ENCODE results near the gene ZDHHC3.

Gene ZDHHC3

DNA sequence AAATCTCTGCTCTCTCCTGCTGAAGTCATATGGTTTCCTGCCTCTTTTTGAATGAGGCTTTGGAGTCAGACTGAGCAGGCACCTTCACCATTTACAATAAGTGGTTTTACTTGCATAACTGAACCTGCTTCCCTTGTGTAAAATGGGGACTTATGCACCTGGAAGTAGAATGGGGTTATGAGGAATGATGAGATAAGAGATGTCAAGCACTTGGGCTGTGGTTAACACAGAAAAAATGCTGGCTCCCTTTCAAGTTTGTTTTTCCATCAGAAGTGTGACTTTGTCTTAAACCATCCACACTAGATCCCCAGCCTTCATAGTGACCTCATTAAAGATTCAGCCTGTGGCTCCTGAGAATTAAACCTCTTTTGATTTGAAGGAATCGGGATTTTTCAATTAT is 5.2 kb upstream of the ZDHHC3 start:
- DNase-seq (ENCODE audit: extremely low spot score) = no peak
- CTCF ChIA-PET = no interaction called here
- POLR2A ChIA-PET = no interaction called here
- no peak for TF ChIP-seq ZNF384 (IDR thresholded peaks at IDR 0.05)
- no peak for TF ChIP-seq SUZ12 (IDR thresholded peaks at IDR 0.05)
- TF ChIP-seq FOXM1 (IDR thresholded peaks at IDR 0.05; ENCODE audit: borderline replicate concordance) = no peak
- TF ChIP-seq, protein P1, sequence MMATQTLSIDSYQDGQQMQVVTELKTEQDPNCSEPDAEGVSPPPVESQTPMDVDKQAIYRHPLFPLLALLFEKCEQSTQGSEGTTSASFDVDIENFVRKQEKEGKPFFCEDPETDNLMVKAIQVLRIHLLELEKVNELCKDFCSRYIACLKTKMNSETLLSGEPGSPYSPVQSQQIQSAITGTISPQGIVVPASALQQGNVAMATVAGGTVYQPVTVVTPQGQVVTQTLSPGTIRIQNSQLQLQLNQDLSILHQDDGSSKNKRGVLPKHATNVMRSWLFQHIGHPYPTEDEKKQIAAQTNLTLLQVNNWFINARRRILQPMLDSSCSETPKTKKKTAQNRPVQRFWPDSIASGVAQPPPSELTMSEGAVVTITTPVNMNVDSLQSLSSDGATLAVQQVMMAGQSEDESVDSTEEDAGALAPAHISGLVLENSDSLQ (IDR thresholded peaks at IDR 0.05) = no peak
- TF ChIP-seq L3MBTL2 (conservative IDR thresholded peaks at IDR 0.05) = no peak

DNA sequence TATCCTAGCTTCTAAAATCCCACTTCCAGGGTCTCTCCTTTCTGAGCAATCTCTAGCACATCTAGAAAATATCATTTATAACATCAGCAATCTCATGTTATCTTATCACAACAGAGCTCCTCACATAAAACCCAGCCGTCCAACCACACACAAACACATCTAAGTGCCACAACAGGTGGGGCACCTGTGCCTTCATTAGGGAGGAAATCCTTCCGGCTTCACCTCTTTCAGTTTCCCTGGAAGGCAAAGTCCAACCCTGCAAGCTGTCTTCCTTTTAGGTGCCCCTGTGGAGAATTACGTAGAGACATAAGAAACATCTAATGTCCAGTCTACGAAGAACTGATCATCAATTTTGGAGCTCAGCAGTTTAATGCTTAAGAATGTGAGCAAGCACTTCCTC is 1.6 kb downstream of the ZDHHC3 start:
- CTCF ChIA-PET = interaction anchor here (0.6 kb wide), 1 partner anchor 13 kb away, joined by 3 read pairs; no protein-coding TSS in a partner anchor
- POLR2A ChIA-PET = no interaction called here
- no peak for DNase-seq (ENCODE audit: extremely low spot score)
- TF ChIP-seq FOXA1 (IDR thresholded peaks at IDR 0.05) (no peak), HDGF (IDR thresholded peaks at IDR 0.05; ENCODE audit: borderline replicate concordance) (no peak), FOXK2 (IDR thresholded peaks at IDR 0.05) (no peak), SP1 (IDR thresholded peaks at IDR 0.05) (no peak), ELF4 (IDR thresholded peaks at IDR 0.05) (no peak), SUZ12 (IDR thresholded peaks at IDR 0.05) (no peak), L3MBTL2 (conservative IDR thresholded peaks at IDR 0.05) (no peak), LEF1 (IDR thresholded peaks at IDR 0.05; ENCODE audit: borderline replicate concordance) (no peak), NFRKB (IDR thresholded peaks at IDR 0.05) (no peak), ZNF384 (IDR thresholded peaks at IDR 0.05) (no peak), CTBP1 (IDR thresholded peaks at IDR 0.05; ENCODE audit: borderline replicate concordance) (no peak), FOXM1 (IDR thresholded peaks at IDR 0.05; ENCODE audit: borderline replicate concordance) (no peak), TARDBP (IDR thresholded peaks at IDR 0.05) (no peak), BHLHE40 (IDR thresholded peaks at IDR 0.05; ENCODE audit: borderline replicate concordance) (no peak), ARNT (IDR thresholded peaks at IDR 0.05) (no peak)
- TF ChIP-seq, protein P1 (IDR thresholded peaks at IDR 0.05) = no peak

DNA sequence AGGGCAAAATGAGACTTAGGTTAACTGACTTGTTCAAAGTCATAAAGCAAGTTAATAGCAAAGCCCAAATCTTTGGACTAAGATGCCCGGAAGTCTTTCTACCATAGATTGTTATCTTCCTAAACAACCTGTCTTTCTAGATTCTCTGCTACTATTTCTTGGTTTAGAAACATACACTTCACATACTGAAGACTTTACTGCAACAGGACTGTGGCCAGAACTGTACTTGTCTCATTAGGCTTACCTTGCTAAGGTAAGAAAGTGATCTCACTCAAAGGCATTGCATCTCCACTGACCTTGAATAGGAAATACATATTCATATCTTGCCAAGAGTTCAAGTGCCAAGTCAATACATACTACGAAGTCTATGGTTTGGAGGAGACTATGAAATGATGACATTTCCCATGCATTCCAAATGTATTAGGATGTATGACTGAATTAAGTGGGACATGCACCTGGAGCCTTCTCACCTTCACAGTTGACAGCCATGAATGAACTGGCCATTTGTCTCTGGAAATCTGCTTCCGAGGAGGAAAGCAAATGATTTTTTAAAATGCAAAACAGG is 5.0 kb downstream of the ZDHHC3 start:
- DNase-seq (ENCODE audit: extremely low spot score) = no peak
- ChIA-PET CTCF (no interaction called here), POLR2A (no interaction called here)
- no peak for TF ChIP-seq SUZ12 (IDR thresholded peaks at IDR 0.05)
- no peak for TF ChIP-seq SP1 (IDR thresholded peaks at IDR 0.05)
- TF ChIP-seq ZNF384 (IDR thresholded peaks at IDR 0.05) = no peak
- no peak for TF ChIP-seq NFRKB (IDR thresholded peaks at IDR 0.05)
- no peak for TF ChIP-seq LEF1 (IDR thresholded peaks at IDR 0.05; ENCODE audit: borderline replicate concordance)
- TF ChIP-seq CTBP1 (IDR thresholded peaks at IDR 0.05; ENCODE audit: borderline replicate concordance) = no peak
- no peak for TF ChIP-seq ELF4 (IDR thresholded peaks at IDR 0.05)
- no peak for TF ChIP-seq L3MBTL2 (conservative IDR thresholded peaks at IDR 0.05)
- TF ChIP-seq HDGF (IDR thresholded peaks at IDR 0.05; ENCODE audit: borderline replicate concordance) = no peak
- no peak for TF ChIP-seq ARNT (IDR thresholded peaks at IDR 0.05)
- TF ChIP-seq FOXM1 (IDR thresholded peaks at IDR 0.05; ENCODE audit: borderline replicate concordance) = no peak
- no peak for TF ChIP-seq FOXK2 (IDR thresholded peaks at IDR 0.05)
- TF ChIP-seq, protein P1 (IDR thresholded peaks at IDR 0.05) = no peak
- TF ChIP-seq TARDBP (IDR thresholded peaks at IDR 0.05) = no peak
- TF ChIP-seq BHLHE40 (IDR thresholded peaks at IDR 0.05; ENCODE audit: borderline replicate concordance) = no peak
- no peak for TF ChIP-seq FOXA1 (IDR thresholded peaks at IDR 0.05)

DNA sequence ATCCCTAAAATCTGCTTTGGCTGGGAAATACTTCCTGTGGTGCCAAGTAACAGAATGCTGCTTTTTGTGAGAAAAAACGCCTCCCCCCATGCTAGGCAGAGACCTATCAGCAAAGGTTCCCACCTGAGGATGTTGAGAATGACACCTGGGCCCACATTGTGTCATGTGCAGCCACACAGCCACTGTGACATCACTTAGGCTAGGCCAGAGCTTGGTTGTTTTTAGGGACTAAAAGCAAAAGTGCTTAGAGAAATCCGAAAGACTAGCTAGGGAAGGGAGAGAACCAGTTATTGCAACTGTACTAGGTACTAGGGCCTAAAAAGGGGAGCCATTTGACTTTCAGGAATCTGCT is 6.2 kb downstream of the ZDHHC3 start:
- TF ChIP-seq L3MBTL2 (conservative IDR thresholded peaks at IDR 0.05) (no peak), ELF4 (IDR thresholded peaks at IDR 0.05) (no peak), BHLHE40 (IDR thresholded peaks at IDR 0.05; ENCODE audit: borderline replicate concordance) (no peak), CTBP1 (IDR thresholded peaks at IDR 0.05; ENCODE audit: borderline replicate concordance) (no peak), ZNF384 (IDR thresholded peaks at IDR 0.05) (no peak), FOXA1 (IDR thresholded peaks at IDR 0.05) (no peak), ARNT (IDR thresholded peaks at IDR 0.05) (no peak)
- TF ChIP-seq, protein P1 (IDR thresholded peaks at IDR 0.05) = no peak
- DNase-seq (ENCODE audit: extremely low spot score) = no peak
- CTCF ChIA-PET = no interaction called here
- POLR2A ChIA-PET = no interaction called here

DNA sequence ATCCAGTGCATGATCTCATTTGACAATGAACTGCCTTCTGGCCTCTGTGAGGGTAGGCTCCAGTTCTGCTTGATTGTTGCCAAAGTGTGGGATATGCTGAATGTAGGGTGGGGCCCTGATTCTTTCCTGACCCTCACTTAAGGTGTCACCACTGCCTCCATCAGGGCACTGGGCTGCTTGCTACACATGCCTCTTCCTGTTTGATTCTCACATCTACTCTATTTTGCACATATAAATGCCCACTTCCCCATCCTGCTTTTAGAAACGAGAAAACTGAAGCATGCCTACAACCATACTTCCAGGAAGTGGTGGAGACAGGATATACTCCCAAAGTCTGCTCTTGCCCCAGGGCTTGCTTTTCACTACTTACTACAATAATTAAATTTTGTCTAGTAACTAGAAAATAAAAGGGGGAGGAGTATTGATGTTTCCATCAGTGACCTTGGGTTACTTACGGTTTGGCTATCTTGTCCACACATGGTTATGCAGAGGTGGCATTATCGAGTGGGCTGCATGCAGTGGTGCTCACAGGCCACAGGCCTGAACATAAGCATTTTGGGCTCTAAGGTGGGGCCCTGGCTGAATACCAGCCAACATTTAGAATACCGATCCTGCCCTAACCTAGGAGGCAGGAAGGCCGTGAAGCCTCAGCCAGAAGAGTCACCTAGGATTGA is 6.7 kb downstream of the ZDHHC3 start:
- no peak for DNase-seq (ENCODE audit: extremely low spot score)
- ChIA-PET CTCF (no interaction called here), POLR2A (no interaction called here)
- TF ChIP-seq, protein P1 (IDR thresholded peaks at IDR 0.05) = no peak
- TF ChIP-seq FOXM1 (IDR thresholded peaks at IDR 0.05; ENCODE audit: borderline replicate concordance) (no peak), NFRKB (IDR thresholded peaks at IDR 0.05) (no peak), LEF1 (IDR thresholded peaks at IDR 0.05; ENCODE audit: borderline replicate concordance) (no peak), FOXA1 (IDR thresholded peaks at IDR 0.05) (no peak), CTBP1 (IDR thresholded peaks at IDR 0.05; ENCODE audit: borderline replicate concordance) (no peak), SP1 (IDR thresholded peaks at IDR 0.05) (no peak), FOXK2 (IDR thresholded peaks at IDR 0.05) (no peak), SUZ12 (IDR thresholded peaks at IDR 0.05) (no peak), TARDBP (IDR thresholded peaks at IDR 0.05) (no peak), ZNF384 (IDR thresholded peaks at IDR 0.05) (no peak), ELF4 (IDR thresholded peaks at IDR 0.05) (no peak), HDGF (IDR thresholded peaks at IDR 0.05; ENCODE audit: borderline replicate concordance) (no peak)
